ENCODE measurements around the gene SGTA.

GRCh38 chr19:2798158-2798685, 15.1 kb upstream of the SGTA start:
- TF ChIP-seq CTCF (conservative IDR thresholded peaks at IDR 0.05; ENCODE audit: low read depth in 2 of 2), result no peak
- TF ChIP-seq REST (IDR thresholded peaks at IDR 0.05; ENCODE audit: unreplicated experiment), result no peak
- TF ChIP-seq POLR2AphosphoS5 (IDR thresholded peaks at IDR 0.05; ENCODE audit: low read depth), result no peak
- no peak for TF ChIP-seq CREB1 (CRISPR knock-in tag; IDR thresholded peaks at IDR 0.05; ENCODE audit: low read depth)
